Gastrocnemius medialis (tissue), 4 donors: ENCODE measurements around the gene INPP5A. TPM values are rescaled to one million over a fixed set of nuclear protein-coding genes. Genes with fewer than 3 reads are reported as not detected.

Source experiments
- ATAC-seq, 2 donors: fragments of 150-250 bp; one replicate each; pipeline ENCODE4 v1.9.1; 2016
- DNase-seq, 2 donors: peaks; one replicate each; pipeline ENCODE4 v3.0.0-alpha.2; 2019
- H3K27ac ChIP-seq, 4 donors: fragments of 200-600 bp; sonication (generic); 1 replicate in 1 of 4; 2 replicates in 3 of 4; pipeline ENCODE4 v1.5.1; 2016 to 2018; ENCODE audit warnings: mild to moderate bottlenecking in 2 of 4, moderate library complexity in 1 of 4
- H3K27me3 ChIP-seq, 3 donors: fragments of 200-600 bp; sonication (generic) in 2 of 3; 1 replicate in 1 of 3; 2 replicates in 2 of 3; pipeline versions ENCODE4 v1.5.1 to v1.6.0; 2016 to 2019; ENCODE audit warnings: mild to moderate bottlenecking in 1 of 3, moderate library complexity in 1 of 3
- H3K36me3 ChIP-seq, 2 donors: fragments of 200-600 bp; sonication (generic) in 1 of 2; one replicate each; pipeline ENCODE4 v1.5.1; 2017 to 2018
- H3K4me1 ChIP-seq, 2 donors: fragments of 200-600 bp; sonication (generic) in 1 of 2; one replicate each; pipeline ENCODE4 v1.5.1; 2016 to 2017; ENCODE audit warnings: mild to moderate bottlenecking in 2 of 2
- H3K4me3 ChIP-seq, 4 donors: fragments of 200-600 bp; sonication (generic) in 3 of 4; 1 replicate in 1 of 4; 2 replicates in 3 of 4; pipeline ENCODE4 v1.5.1; 2016 to 2019; ENCODE audit warnings: mild to moderate bottlenecking in 2 of 4
- H3K9me3 ChIP-seq, 3 donors: fragments of 200-600 bp; sonication (generic) in 2 of 3; 1 replicate in 1 of 3; 2 replicates in 2 of 3; pipeline ENCODE4 v1.5.1; 2016 to 2019
- POLR2A ChIP-seq, 2 donors: fragments of 450-650 bp; IDR thresholded peaks; one replicate each; pipeline ENCODE4 v1.6.1; 2017; ENCODE audit warnings: antibody characterized with exemption in 2 of 2, mild to moderate bottlenecking in 2 of 2, moderate library complexity in 2 of 2
- in situ Hi-C, 4 donors: fragments of 200-750 bp; cut with MboI; loops; one replicate each; pipeline versions ENCODE4 v1.15.0 to v1.8.0; 2017; ENCODE audit warnings: low sequenced_read_pairs in 4 of 4
- intact Hi-C: fragments of 100-400 bp; cut with DNase I; formaldehyde crosslinking; loops from one replicate; pipeline ENCODE4 v1.15.1; 2023; ENCODE audit warnings: low total_unique reads
- total RNA-seq, 4 donors: library from RNA; depleted of rRNA; stranded (reverse); fragments of >200 nt; gene quantifications; one replicate each; pipeline versions ENCODE4 v1.1.0 to v1.2.3, GENCODE V29; 2016
- TF ChIP-seq, protein P1 (sequence below), 5 experiments: fragments of 450-650 bp in 3 of 5; fragments of 200-600 bp in 2 of 5; sonication (generic) in 2 of 5; IDR thresholded peaks in 4 of 5; conservative IDR thresholded peaks in 1 of 5; 1 replicate in 4 of 5; 2 replicates in 1 of 5; pipeline ENCODE4 v1.5.1; 2016 to 2019; ENCODE audit warnings: antibody characterized with exemption in 5 of 5, mild to moderate bottlenecking in 3 of 5, moderate library complexity in 3 of 5

Gene INPP5A
- total RNA-seq, 4 donors from 2014 or later: 74.9 to 107 (median 92.4) TPM

DNA sequence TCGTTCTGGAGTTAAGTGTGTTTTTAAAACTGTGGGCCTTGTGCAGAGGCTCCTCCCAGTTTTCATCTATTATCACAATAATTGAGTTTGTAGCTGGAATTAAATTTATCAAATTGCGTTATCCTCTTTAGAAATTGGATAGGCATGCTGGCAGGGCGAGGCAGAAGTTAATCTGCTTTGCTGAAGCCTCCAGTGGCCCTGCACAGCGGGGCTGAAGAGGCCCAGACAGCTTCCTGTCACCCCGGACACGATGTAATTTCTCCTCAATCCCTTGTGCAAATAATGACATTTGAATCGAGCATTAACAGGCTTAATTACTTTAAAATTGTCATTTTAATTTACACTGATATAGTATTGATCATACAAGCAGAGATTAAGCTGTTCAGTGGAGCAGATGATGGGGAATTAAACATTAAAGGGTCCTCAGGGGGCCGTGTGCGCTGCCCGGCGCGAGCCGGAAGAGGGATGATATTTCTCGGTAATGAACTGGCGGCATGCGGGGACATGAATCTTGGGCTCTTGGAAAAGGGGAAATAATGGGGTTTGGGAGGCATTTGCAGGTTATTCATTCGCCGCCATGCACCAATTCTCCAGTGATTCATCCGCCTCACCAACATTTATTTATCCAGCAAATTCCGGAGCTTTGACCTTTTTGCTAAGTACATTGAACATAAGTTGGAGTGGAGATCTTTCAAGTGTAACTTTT, 129.9 kb downstream of the INPP5A start:
- intact Hi-C loops (no loop called here), in situ Hi-C loops (no loop called here)
- H3K4me1 ChIP-seq: no peaks in the 10 kb centered on the region
- no peak overlapping the region for H3K27ac ChIP-seq
- no peaks in the 10 kb centered on the region for H3K27me3 ChIP-seq
- ATAC-seq: no peak
- H3K9me3 ChIP-seq: no peaks in the 10 kb centered on the region
- H3K4me3 ChIP-seq: no peak overlapping the region
- H3K36me3 ChIP-seq: no peaks in the 10 kb centered on the region
- no peak for DNase-seq
- TF ChIP-seq, protein P1, sequence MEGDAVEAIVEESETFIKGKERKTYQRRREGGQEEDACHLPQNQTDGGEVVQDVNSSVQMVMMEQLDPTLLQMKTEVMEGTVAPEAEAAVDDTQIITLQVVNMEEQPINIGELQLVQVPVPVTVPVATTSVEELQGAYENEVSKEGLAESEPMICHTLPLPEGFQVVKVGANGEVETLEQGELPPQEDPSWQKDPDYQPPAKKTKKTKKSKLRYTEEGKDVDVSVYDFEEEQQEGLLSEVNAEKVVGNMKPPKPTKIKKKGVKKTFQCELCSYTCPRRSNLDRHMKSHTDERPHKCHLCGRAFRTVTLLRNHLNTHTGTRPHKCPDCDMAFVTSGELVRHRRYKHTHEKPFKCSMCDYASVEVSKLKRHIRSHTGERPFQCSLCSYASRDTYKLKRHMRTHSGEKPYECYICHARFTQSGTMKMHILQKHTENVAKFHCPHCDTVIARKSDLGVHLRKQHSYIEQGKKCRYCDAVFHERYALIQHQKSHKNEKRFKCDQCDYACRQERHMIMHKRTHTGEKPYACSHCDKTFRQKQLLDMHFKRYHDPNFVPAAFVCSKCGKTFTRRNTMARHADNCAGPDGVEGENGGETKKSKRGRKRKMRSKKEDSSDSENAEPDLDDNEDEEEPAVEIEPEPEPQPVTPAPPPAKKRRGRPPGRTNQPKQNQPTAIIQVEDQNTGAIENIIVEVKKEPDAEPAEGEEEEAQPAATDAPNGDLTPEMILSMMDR (IDR thresholded peaks at IDR 0.05 in 4 of 5, conservative IDR thresholded peaks at IDR 0.05 in 1 of 5): no peak
- TF ChIP-seq POLR2A (IDR thresholded peaks at IDR 0.05): no peak

- no peak overlapping the region for H3K4me3 ChIP-seq
- TF ChIP-seq POLR2A (IDR thresholded peaks at IDR 0.05): no peak
- TF ChIP-seq, protein P1 (IDR thresholded peaks at IDR 0.05 in 4 of 5, conservative IDR thresholded peaks at IDR 0.05 in 1 of 5): no peak
- H3K4me1 ChIP-seq: no peaks in the 10 kb centered on the region
- in situ Hi-C loops (no loop called here), intact Hi-C loops (no loop called here)
- no peak overlapping the region for H3K27ac ChIP-seq
- no peaks in the 10 kb centered on the region for H3K27me3 ChIP-seq
- no peak for DNase-seq
- no peaks in the 10 kb centered on the region for H3K36me3 ChIP-seq
- no peaks in the 10 kb centered on the region for H3K9me3 ChIP-seq
- no peak for ATAC-seq
These were observed 130.4 kb downstream of the INPP5A start for GRCh38 chr10:132668048-132668394.

GRCh38 chr10:132669208-132669861, 131.7 kb downstream of the INPP5A start:
- no peak for TF ChIP-seq POLR2A (IDR thresholded peaks at IDR 0.05)
- TF ChIP-seq, protein P1 (IDR thresholded peaks at IDR 0.05 in 4 of 5, conservative IDR thresholded peaks at IDR 0.05 in 1 of 5): no peak
- H3K36me3 ChIP-seq: no peaks in the 10 kb centered on the region
- H3K9me3 ChIP-seq: no peaks in the 10 kb centered on the region
- intact Hi-C loops: no loop called here
- in situ Hi-C loops: no loop called here
- H3K27me3 ChIP-seq: no peaks in the 10 kb centered on the region
- no peak for DNase-seq
- H3K4me1 ChIP-seq: no peaks in the 10 kb centered on the region
- no peak overlapping the region for H3K27ac ChIP-seq
- H3K4me3 ChIP-seq: no peak overlapping the region
- ATAC-seq: no peak

DNA sequence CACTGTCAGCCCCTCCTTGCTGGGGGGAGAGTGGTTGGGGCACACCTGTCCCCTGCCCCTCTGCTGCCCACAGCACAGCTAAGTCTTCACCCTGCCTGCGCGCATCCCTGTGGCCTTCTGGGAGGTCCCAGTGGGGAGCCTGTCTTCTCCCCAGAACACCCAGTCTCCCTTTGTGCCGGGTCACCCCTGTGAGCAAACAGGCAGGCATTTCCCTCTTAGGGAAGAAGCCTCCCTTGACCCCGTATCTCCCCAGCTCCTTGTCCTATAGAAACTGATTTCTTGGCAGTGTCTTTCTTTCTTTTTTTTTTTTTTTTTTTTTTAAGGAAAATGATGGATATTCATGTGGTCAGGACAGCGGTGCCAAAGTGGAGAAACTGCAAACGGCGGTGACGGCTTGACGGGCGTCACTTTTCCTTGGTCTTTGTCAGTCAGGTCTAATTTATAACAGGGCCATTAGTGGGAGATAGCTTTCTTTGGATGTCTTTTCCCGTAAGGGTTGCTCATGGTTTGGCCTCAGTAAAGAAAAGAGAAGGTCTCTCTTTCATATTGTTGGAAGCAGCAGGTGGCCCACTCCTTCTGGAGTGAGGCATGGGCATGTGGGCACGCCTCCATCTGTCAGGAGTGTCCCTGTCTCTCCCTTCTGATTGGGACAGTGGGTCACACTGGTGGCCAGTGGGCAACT, 133.1 kb downstream of the INPP5A start:
- H3K4me3 ChIP-seq: no peak overlapping the region
- H3K36me3 ChIP-seq: no peaks in the 10 kb centered on the region
- intact Hi-C loops: no loop called here
- no peaks in the 10 kb centered on the region for H3K4me1 ChIP-seq
- TF ChIP-seq POLR2A (IDR thresholded peaks at IDR 0.05): no peak
- TF ChIP-seq, protein P1 (IDR thresholded peaks at IDR 0.05 in 4 of 5, conservative IDR thresholded peaks at IDR 0.05 in 1 of 5): no peak
- H3K27me3 ChIP-seq: no peaks in the 10 kb centered on the region
- DNase-seq: no peak
- no peaks in the 10 kb centered on the region for H3K9me3 ChIP-seq
- H3K27ac ChIP-seq: no peak overlapping the region
- in situ Hi-C loops: no loop called here
- no peak for ATAC-seq
